ENCODE data around the gene HIBCH.

GRCh38 chr2:190333928-190334327 lies 14.3 kb upstream of the HIBCH start:
- no peak for TF ChIP-seq MEIS2 (CRISPR knock-in tag; IDR thresholded peaks at IDR 0.05)
- TF ChIP-seq, protein P1, sequence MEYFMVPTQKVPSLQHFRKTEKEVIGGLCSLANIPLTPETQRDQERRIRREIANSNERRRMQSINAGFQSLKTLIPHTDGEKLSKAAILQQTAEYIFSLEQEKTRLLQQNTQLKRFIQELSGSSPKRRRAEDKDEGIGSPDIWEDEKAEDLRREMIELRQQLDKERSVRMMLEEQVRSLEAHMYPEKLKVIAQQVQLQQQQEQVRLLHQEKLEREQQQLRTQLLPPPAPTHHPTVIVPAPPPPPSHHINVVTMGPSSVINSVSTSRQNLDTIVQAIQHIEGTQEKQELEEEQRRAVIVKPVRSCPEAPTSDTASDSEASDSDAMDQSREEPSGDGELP (IDR thresholded peaks at IDR 0.05; ENCODE audit: borderline replicate concordance, low read depth): no peak
